Activated CD4-positive, alpha-beta T cell treated with anti-CD3 and anti-CD28 coated beads for 24 hours (primary cell): ENCODE data around the gene AHSG.

Experiments used
- DNase-seq, 2 donors: peaks; one replicate each; pipeline ENCODE4 v3.0.0-alpha.2; 2020; ENCODE audit warnings: low read depth in 2 of 2

AHSG gene

GRCh38 chr3:186642014-186642413 is 29.2 kb downstream of the AHSG start:
- DNase-seq, result no peak

- DNase-seq, result no peak
Observed at GRCh38 chr3:186643493-186643892, 30.6 kb downstream of the AHSG start.

GRCh38 chr3:186644683-186645082 is 31.8 kb downstream of the AHSG start:
- DNase-seq, result no peak

GRCh38 chr3:186646106-186646505 is 33.2 kb downstream of the AHSG start:
- no peak for DNase-seq

GRCh38 chr3:186646841-186647240 is 34.0 kb downstream of the AHSG start:
- DNase-seq, result no peak

- DNase-seq, result no peak
Observed at GRCh38 chr3:186648851-186649250, 36.0 kb downstream of the AHSG start.

GRCh38 chr3:186651678-186652215 is 38.9 kb downstream of the AHSG start:
- DNase-seq, result no peak

GRCh38 chr3:186653080-186653707 is 40.3 kb downstream of the AHSG start:
- DNase-seq, result no peak

- DNase-seq, result no peak
Observed at GRCh38 chr3:186653984-186654383, 41.1 kb downstream of the AHSG start.

- no peak for DNase-seq
Observed at GRCh38 chr3:186663361-186664118, 50.7 kb downstream of the AHSG start.

GRCh38 chr3:186664119-186664495 is 51.2 kb downstream of the AHSG start:
- no peak for DNase-seq

- DNase-seq, result no peak
Observed at GRCh38 chr3:186664506-186664905, 51.6 kb downstream of the AHSG start.

GRCh38 chr3:186665625-186666188 is 52.8 kb downstream of the AHSG start, which contains the start of gene HRG:
Gene HRG, plus strand, starts transcription at chr3:186666014. Its CDS starts 18 bp downstream, at chr3:186666032.
- no peak for DNase-seq

- no peak for DNase-seq
Observed at GRCh38 chr3:186668426-186668825, 55.6 kb downstream of the AHSG start.

GRCh38 chr3:186669378-186670084 is 56.7 kb downstream of the AHSG start:
- no peak for DNase-seq

- DNase-seq, result no peak
Observed at GRCh38 chr3:186670155-186670554, 57.3 kb downstream of the AHSG start.
